NCI-H2227 (cell line): ENCODE measurements around the gene AIMP1.
"Not testable (repeated sequence)": the region's sequence is repeated elsewhere in the genome, so short reads cannot be mapped to it uniquely, and the experiment has no call there.

Experiments
- DNase-seq: peaks from one replicate; lab custom pipeline; 2025; ENCODE audit not compliant: unreplicated experiment; lab: John Stamatoyannopoulos, UW

The AIMP1 gene

GRCh38 chr4:106312377-106312776 lies 4.0 kb upstream of the AIMP1 start:
- no peak for DNase-seq

GRCh38 chr4:106312997-106313522 lies 3.3 kb upstream of the AIMP1 start:
- no peak for DNase-seq

- DNase-seq = no peak
These were observed 1.4 kb upstream of the AIMP1 start for GRCh38 chr4:106314960-106315359.

- DNase-seq = no peak
These were observed 828 bp upstream of the AIMP1 start for GRCh38 chr4:106315476-106315967.

GRCh38 chr4:106316773-106317409 lies 541 bp downstream of the AIMP1 start:
- DNase-seq = no peak

GRCh38 chr4:106317815-106318214 lies 1.5 kb downstream of the AIMP1 start:
- DNase-seq = no peak

GRCh38 chr4:106318511-106318910 lies 2.2 kb downstream of the AIMP1 start:
- no peak for DNase-seq

GRCh38 chr4:106320235-106320634 lies 3.9 kb downstream of the AIMP1 start:
- DNase-seq = no peak

GRCh38 chr4:106321168-106321567 lies 4.8 kb downstream of the AIMP1 start:
- DNase-seq = not testable (repeated sequence)

- not testable (repeated sequence) for DNase-seq
These were observed 5.5 kb downstream of the AIMP1 start for GRCh38 chr4:106321814-106322213.

- DNase-seq = no peak
These were observed 6.8 kb downstream of the AIMP1 start for GRCh38 chr4:106323119-106323518.

GRCh38 chr4:106325800-106326199 lies 9.4 kb downstream of the AIMP1 start:
- DNase-seq = no peak

GRCh38 chr4:106329041-106329618 lies 12.8 kb downstream of the AIMP1 start:
- peak; percentile 11 for DNase-seq

GRCh38 chr4:106333186-106333585 lies 16.8 kb downstream of the AIMP1 start:
- DNase-seq = no peak

GRCh38 chr4:106334741-106335470 lies 18.6 kb downstream of the AIMP1 start:
- DNase-seq = no peak

- no peak for DNase-seq
These were observed 20.3 kb downstream of the AIMP1 start for GRCh38 chr4:106336618-106337017.

- DNase-seq = no peak
These were observed 21.6 kb downstream of the AIMP1 start for GRCh38 chr4:106337916-106338315.

GRCh38 chr4:106338671-106339070 lies 22.3 kb downstream of the AIMP1 start:
- no peak for DNase-seq

- no peak for DNase-seq
These were observed 23.1 kb downstream of the AIMP1 start for GRCh38 chr4:106339431-106339830.

GRCh38 chr4:106340774-106341173 lies 24.4 kb downstream of the AIMP1 start:
- DNase-seq = no peak

GRCh38 chr4:106343865-106344646 lies 27.7 kb downstream of the AIMP1 start:
- DNase-seq = no peak
